Activated naive CD4-positive, alpha-beta T cell (primary cell): ENCODE data around the gene ANKZF1.
"Not testable (repeated sequence)": the region's sequence is repeated elsewhere in the genome, so short reads cannot be mapped to it uniquely, and the experiment has no call there.

Experiments used
- DNase-seq, 4 experiments: peaks; one replicate each; lab custom pipeline; 2025; lab: John Stamatoyannopoulos, UW

Gene ANKZF1

DNA sequence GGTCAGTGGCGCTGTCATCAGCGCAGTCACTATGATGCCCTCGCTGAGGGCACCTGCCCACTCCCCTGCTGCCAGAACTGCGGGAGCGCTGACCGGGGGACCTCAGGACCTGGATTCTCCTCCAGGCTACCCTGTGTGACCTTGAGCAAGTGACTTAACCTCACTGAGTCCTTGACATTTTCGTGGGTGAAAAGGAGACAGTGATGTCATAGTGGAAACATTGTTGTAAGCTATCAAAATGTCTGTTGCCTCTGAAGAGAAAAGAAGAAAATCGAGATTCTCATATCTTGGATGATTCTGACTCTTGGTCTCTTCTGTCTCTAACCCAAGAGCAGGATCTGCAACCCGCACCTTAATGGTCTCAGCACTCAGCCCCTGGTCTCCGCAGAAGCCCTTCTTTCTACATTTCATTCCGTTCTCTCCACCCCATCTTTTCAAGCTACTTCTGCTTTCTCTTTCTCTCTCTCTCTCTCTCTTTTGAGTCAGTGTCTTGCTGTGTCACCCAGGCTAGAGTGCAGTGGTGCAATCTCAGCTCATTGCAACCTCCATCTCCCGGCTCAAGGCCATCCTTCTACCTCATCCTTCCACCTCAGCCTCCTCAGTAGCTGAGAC is 25.1 kb downstream of the ANKZF1 start:
- DNase-seq = no peak

DNA sequence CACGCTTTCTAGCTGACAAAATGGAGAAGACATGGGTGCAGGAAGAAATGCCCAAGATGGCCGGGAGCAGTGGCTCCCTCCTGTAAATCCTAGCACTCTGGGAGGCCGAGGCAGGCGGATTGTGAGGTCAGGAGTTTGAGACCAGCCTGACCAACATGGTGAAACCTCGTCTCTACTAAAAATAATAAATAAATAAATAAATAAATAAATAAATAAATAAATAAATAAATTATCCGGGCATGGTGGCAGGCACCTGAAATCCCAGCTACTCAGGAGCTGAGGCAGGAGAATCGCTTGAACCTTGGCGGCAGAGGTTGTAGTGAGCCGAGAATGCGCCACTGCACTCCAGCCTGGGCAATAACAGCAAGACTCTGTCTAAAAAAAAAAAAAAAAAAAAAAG is 29.3 kb downstream of the ANKZF1 start:
- not testable (repeated sequence) for DNase-seq

DNA sequence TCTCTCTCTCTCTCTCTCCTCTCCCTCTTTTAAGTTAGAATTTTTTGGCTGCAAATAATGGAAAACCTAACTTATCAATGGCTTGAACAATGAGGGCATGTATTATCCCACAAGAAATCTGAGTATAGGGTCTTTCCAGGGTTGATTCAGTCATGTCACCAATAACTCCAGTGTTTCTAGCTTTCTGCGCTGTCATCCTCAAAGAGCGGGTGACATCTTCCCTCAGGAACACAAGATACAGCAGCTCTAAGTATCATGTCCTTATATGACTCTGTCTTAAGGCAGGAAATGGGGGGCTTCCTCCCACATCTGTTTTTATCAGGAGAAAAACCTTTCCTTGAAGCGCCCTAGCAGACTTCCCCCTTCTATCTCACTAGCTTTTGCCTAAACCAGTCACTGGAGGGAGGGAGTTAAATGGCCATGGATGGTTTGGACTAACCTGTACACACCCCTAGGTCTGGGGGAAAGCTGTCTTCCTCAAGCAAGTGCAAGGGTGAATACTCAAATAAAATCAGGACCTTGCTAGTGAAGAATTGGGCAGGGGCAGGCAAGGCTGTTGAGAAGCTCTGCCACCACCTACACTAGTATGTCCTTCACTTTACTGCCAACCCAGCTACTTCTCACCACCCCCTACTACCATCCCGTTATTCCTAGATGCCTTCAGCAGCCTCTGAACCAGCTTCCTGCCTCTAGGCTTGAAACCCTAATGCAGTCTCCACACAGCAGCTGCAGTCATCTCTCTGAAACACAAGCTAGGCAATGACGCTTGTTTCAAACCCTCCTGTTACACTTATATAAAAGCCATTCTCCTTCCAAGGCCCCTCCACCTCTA is 31.6 kb downstream of the ANKZF1 start:
- no peak for DNase-seq

- no peak for DNase-seq
Measured at GRCh38 chr2:219266232-219266631, 36.6 kb downstream of the ANKZF1 start.

DNA sequence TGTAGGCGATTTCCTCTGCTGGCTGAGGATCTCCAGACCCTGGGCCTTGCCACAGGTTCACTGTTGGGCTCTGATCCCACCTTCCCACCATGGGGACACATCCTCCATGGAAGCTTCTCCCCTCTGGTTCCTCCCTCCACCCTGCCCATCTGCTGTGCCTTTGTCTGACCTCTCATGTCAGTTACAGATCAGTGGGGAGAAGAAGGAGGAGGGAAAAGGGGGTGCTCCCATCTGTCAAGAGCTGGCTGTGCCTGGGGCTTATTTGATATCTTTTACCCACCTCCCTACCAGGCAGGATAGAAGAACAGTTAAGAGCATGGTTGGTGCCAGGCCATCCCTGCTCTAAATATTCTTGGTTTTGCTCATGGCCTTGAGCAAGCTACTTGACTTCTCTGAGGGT is 37.3 kb downstream of the ANKZF1 start:
- DNase-seq = no peak

GRCh38 chr2:219268294-219268693 is 38.7 kb downstream of the ANKZF1 start:
- no peak for DNase-seq

DNA sequence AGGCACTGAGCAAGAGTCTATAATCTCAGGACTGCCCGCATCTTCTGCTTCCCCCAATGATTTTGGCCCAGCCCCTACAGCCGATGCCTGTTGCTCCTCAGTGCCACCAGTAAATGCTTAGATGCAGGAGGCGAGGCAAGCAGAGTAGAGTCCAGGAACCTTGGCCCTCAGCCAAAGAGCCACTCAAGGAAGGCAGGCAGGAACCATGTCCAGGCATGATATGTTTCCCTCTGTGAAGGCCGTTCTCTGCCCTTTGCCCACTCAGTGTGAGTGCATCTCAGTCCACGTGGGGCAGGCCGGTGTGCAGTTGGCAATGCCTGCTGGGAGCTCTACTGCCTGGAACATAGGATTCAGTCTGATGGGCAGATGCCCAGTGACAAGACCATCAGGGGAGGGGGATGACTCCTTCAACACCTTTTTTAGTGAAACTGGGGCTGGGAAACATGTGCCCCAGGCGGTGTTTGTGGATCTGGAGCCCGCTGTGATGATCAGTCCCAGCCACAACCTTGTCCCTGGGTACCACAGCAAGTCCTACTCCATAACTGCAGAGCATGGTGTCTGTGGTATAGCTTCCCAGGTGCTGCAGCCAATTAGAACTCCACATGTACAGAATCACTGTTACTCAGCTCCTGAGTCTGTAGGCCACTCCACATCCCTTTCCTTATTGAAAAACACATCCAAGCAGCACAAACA is 39.9 kb downstream of the ANKZF1 start:
- no peak for DNase-seq

GRCh38 chr2:219270055-219270372 is 40.4 kb downstream of the ANKZF1 start:
- DNase-seq = no peak

GRCh38 chr2:219271021-219271420 is 41.4 kb downstream of the ANKZF1 start:
- DNase-seq = no peak

DNA sequence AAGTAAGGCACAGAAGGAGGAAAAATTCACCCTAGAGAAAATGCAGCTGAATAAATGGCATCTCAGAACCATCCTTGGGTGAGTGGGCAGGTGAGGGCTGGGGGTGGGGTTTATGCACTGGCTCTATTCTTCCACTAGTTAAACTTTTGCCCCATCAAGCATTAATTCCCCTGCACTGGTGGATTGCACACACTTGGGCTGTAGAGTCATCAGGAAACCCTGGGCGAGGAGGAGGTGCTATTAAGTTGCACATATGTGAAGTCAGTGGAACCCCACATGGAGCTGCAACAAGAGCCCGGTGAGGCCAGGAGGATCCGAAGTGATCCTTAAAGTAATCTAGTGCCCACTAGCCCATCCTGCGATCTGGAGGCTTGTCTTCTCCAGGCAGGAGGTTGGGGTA is 42.8 kb downstream of the ANKZF1 start:
- no peak for DNase-seq

- DNase-seq = no peak
Measured at GRCh38 chr2:219272995-219273394, 43.4 kb downstream of the ANKZF1 start.

DNA sequence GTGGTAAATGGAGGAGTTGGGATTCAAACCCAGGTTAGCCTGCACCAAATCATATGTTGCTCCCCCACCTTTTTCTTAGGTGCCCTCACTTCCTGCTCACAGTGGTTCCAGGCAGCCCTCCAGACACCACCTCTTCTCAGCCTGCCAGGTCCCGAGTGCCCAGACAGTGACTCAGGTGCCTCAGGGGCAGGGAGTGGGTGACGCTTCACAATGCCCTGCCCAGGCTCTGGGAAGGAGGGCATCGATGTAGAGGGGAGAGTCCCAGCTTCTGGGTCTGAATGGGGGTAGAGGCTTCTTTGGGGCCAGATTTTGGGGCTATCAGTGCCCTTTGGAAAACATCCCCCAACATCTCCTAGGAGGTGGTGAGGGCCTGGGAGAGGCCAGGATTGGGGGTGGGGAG is 44.3 kb downstream of the ANKZF1 start:
- DNase-seq = no peak

GRCh38 chr2:219274361-219274921 is 44.8 kb downstream of the ANKZF1 start:
- no peak for DNase-seq

GRCh38 chr2:219277703-219278654 is 48.4 kb downstream of the ANKZF1 start:
- DNase-seq = peak; percentile 33 to 60 (median 56)

- no peak for DNase-seq
Measured at GRCh38 chr2:219278655-219279150, 49.1 kb downstream of the ANKZF1 start.

- peak; percentile 92 to 98 (median 96) for DNase-seq
Measured at GRCh38 chr2:219279151-219279915, 49.7 kb downstream of the ANKZF1 start, which contains the start of gene DNAJB2. TSS of gene DNAJB2 (plus strand) at chr2:219279366. CDS start at chr2:219279834, 468 bp downstream.

- DNase-seq = no peak
Measured at GRCh38 chr2:219279916-219280516, 50.4 kb downstream of the ANKZF1 start.

DNA sequence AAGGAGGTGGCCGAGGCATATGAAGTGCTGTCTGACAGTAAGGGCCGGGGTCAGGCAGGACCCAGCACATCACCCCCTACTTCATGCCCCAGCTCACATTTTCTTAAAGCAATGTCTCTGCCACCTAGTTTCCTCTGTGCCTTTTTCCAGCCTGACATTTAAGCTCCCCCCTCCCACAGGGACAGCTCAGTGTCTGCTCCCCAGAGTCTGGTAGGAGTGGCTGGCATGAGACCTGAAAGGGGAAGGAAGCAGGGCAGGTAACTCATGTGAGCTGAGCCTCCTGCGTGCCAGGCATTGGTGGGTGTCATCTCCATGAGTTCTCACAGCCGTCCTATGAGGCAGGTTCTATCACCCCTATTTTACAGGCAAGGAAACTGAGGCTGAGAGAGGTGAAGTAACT is 51.0 kb downstream of the ANKZF1 start:
- DNase-seq = no peak

DNA sequence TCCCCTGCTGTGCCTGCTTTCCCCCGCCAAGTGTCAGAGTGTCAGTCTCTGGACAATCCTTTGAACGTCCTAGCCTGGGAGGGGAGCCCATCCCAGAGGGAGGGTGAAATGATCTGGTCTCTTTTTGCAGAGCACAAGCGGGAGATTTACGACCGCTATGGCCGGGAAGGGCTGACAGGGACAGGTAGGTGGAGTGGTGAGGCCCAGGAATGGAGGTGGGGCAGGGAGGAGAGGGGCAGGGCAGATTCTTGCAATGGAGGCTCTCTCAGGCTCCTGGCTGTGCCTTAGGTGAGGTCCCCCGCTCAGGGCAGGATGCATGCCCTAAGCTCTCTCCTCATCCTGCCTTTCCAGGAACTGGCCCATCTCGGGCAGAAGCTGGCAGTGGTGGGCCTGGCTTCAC is 52.0 kb downstream of the ANKZF1 start:
- no peak for DNase-seq

GRCh38 chr2:219282375-219282774 is 52.8 kb downstream of the ANKZF1 start:
- DNase-seq = no peak
